Activated T-cell treated with anti-CD3 and anti-CD28 coated beads, Interleukin-2, amount 50 U/mL, for 48 hours (primary cell): Measurements from ENCODE around the gene KRTAP4-9.
"Not testable (repeated sequence)": the region's sequence is repeated elsewhere in the genome, so short reads cannot be mapped to it uniquely, and the experiment has no call there.

Experiments used
- DNase-seq, 2 experiments: peaks; one replicate each; pipeline ENCODE4 v3.0.0-alpha.2; 2020

Gene KRTAP4-9

GRCh38 chr17:41133880-41134735, 28.9 kb downstream of the KRTAP4-9 start:
- DNase-seq, result no peak

DNA sequence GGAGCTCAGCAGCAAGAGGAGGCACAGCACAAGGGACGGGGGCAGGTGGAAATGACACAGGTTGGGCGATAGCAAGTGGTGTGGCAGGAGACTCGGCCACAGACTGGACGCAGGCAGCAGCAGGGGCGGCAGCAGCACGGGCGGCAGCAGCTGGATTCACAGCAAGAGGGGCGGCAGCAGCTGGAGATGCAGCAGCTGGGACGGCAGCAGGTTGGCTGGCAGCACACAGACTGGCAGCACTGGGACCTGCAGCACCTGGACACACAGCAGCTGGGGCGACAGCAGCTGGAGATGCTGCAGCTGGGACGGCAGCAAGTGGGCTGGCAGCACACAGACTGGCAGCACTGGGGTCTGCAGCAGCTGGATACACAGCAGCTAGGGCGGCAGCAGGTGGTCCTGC, 34.7 kb downstream of the KRTAP4-9 start:
- DNase-seq, result not testable (repeated sequence)

GRCh38 chr17:41140360-41141131, 35.4 kb downstream of the KRTAP4-9 start, which contains the start of gene KRTAP4-6:
KRTAP4-6 (minus strand) TSS chr17:41140544; CDS start chr17:41140487, 57 bp downstream.
- DNase-seq, result no peak

- no peak for DNase-seq
These were observed 36.2 kb downstream of the KRTAP4-9 start for GRCh38 chr17:41141361-41141760.

DNA sequence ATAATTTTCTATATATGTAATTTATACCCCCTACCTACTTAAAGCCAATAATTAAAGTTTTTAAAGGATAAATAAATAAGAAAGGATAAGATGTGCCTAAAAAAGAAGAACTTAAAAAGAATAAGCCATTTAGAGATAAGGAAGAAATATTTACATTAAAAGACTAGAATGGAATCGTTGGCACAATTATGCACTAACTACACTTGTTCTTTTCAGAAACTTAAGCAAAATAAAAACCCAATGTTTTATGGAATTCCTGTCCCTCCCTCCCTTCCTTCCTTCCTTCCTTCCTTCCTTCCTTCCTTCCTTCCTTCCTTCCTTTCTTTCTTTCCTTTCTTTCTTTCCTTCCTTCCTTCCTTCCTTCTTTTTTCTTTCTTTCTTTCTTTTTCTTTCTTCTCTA, 39.7 kb downstream of the KRTAP4-9 start:
- no peak for DNase-seq

DNA sequence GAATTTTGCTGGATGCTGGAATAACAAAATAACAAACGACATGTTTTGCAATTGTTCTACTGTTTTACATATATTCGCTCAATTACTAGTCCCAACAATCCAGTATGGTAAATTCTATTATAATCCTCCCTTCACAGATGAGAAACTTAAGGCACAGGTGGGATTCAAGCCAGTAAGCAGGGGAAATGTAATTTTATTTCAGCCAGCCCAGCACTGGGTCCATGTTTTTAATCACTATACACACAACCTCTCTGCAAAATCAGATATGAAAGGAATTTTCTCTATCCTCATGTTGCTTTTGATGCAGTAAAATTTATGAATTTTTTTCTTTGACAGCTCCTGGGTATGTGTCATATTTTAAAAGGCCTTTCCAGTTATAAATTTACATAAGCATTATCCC, 40.1 kb downstream of the KRTAP4-9 start:
- no peak for DNase-seq

- DNase-seq, result no peak
These were observed 42.5 kb downstream of the KRTAP4-9 start for GRCh38 chr17:41147531-41148204.

GRCh38 chr17:41148971-41149651, 43.9 kb downstream of the KRTAP4-9 start:
- DNase-seq, result not testable (repeated sequence)

GRCh38 chr17:41149652-41149985, 44.4 kb downstream of the KRTAP4-9 start, which contains the start of gene KRTAP4-5:
KRTAP4-5 (minus strand) TSS chr17:41149825; CDS start chr17:41149767, 58 bp downstream.
- DNase-seq, result no peak

DNA sequence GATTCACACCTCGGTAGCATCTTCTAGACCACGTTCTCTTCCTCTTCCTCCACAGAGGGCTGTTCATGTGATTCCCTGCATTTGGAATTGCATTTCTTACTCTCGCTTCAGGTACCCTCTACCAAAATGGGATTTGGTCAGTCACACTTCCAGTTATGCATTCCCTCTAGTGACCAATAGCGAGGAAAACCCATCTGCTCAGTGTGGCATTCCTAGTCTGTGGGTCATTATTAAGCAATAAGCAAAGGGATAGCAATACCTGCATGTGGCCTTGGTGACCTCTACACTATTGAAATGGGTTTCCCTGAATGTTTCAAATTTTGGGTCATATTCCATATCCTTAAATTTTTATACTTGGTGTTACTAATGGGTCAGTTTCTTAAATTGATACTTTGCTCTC, 44.8 kb downstream of the KRTAP4-9 start:
- no peak for DNase-seq

DNA sequence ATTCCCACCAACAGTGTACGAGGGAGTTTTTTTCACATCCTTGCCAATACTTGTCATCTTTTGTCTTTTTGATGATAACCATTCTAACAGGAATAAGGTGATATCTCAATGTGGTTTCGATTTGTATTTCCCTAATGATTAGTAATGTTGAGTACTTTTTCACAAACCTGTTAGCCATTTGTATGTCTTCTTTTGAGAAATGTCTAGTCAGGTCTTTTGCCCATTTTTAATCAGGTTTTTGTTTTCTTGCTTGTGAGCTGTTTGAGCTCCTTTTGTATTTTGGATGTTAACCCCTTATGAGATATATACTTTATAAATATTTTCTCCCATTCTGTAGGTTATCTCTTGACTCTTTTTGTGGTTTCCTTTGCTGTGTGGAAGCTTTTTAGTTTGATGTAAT, 46.3 kb downstream of the KRTAP4-9 start:
- no peak for DNase-seq

- DNase-seq, result no peak
These were observed 48.7 kb downstream of the KRTAP4-9 start for GRCh38 chr17:41153856-41154255.
